ENCODE results near the gene TFAP2B. TPM values are rescaled to one million over a fixed set of nuclear protein-coding genes. Genes with fewer than 3 reads are reported as not detected.
A peak's percentile ranks its signal among the peaks of the same experiment; 100 is the strongest.

Gene TFAP2B
- not detected for total RNA-seq
- long read RNA-seq = 0 reads

DNA sequence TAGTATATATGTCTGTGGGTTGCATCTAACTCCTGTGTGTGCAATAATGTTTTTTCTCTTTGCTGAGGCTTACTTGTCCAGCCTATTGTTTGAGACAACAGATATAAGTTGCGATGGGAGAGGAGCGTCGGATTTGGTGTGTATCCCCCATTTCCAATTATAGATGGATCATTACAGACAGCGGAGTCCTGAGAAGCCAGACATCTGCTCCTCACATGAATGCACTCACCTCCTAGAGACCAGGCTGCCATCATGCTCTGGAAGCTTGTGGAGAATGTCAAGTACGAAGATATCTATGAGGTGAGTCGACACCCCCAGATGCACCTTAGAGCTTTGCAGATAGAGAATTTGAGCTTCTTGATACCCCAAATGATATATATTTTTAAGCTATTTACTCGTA lies at the start of gene TFAP2B:
TSS of gene TFAP2B (plus strand) at position 199 of the 400 bp plus-strand sequence. CDS start at position 220, 21 bp downstream.
- intact Hi-C loops (cut with micrococcal nuclease) = loop anchor here (10.0 kb wide), 1 partner anchor 1206 kb away; no protein-coding TSS in a partner anchor
- DNase-seq (no peak), ATAC-seq (no peak)

DNA sequence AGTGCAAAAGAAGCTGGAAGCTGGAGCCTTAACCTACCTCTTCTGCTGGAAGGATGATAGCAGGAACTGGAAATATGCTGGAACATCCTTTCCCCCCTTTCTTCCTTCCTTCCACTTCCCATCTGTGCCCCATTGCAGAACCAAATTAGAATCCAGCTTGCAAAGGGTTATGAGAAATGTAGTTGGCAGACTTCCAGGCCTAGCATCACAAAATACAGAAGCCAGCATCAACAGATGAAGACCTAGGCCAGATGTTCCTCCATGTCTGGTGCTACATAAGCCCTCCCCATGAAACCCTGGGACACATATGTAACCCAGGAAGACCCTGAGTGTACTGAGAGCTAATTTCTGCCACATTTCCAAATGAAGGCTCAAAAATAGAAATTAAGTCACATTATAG lies 40.0 kb upstream of the TFAP2B start:
- ATAC-seq = no peak
- intact Hi-C loops (cut with micrococcal nuclease) = no loop called here
- no peak for DNase-seq

- ATAC-seq = no peak
- no peak for DNase-seq
- intact Hi-C loops (cut with micrococcal nuclease) = no loop called here
Measured at GRCh38 chr6:50780382-50780781, 38.3 kb upstream of the TFAP2B start.

GRCh38 chr6:50785921-50786320 lies 32.8 kb upstream of the TFAP2B start:
- ATAC-seq (no peak), DNase-seq (no peak)
- intact Hi-C loops (cut with micrococcal nuclease) = no loop called here

DNA sequence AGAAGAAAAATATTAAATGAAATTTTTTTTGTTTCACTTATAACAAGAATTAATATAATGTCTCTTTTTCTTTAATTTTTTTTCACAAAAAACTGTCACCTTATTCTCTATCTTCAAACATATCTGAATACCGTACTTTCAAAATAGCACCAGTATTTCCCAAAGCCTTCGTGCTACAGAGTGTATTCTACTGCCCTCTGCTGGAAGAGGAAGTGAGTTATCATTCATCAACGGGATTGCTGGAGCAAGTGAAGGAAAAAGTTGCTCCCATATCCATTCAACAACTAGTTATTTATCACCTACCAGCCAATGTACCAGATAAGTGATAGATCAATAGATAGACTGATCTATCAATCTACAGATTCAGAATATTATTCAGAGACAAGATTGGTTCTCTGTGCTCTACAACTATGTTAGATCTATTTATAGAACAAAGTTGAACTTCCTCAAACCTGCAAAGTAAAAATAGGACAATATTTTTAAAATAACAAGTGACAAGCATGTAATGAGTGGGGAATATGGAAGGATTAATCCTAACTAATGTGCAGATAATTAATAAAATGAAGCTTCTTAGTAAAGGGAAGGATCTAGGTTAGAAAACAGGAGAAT lies 26.7 kb upstream of the TFAP2B start:
- DNase-seq (no peak), ATAC-seq (no peak)
- intact Hi-C loops (cut with micrococcal nuclease) = no loop called here

DNA sequence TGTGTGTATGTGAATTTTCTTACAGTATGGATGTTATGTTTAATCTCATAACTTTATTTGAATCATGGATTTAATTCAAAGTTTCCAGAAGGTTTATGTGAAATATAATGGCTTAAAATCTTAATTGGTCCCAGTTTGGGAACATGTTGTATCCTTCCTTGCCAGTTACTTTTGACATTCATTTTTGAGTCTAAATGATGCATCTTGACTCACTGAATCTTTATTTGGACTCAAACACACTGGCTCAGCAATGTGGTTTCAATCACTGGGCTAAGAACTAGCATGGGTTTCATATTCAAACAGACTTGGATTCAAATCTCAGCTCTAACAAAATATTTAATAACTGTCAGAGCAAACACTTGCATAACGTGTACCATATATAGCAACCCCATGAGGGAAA lies 25.9 kb upstream of the TFAP2B start:
- intact Hi-C loops (cut with micrococcal nuclease) = no loop called here
- DNase-seq (no peak), ATAC-seq (no peak)

DNA sequence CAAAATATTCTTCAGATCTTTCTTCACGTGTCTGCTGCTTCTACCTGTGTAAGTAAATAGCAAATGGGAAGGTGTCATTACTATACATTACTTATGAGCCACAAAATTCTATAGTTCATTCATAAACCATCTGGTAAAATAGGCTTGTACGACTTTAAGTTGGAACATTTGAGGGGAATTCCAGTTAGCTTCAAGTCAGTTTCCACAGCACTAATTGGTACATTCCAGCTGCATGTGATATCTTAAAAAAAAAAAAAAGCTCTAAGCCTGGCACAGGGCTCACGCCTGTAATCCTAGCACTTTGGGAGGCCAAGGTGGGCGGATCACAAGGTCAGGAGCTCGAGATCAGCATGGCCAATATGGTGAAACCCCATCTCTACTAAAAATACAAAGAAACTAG lies 23.1 kb upstream of the TFAP2B start:
- ATAC-seq (no peak), DNase-seq (no peak)
- intact Hi-C loops (cut with micrococcal nuclease) = no loop called here

DNA sequence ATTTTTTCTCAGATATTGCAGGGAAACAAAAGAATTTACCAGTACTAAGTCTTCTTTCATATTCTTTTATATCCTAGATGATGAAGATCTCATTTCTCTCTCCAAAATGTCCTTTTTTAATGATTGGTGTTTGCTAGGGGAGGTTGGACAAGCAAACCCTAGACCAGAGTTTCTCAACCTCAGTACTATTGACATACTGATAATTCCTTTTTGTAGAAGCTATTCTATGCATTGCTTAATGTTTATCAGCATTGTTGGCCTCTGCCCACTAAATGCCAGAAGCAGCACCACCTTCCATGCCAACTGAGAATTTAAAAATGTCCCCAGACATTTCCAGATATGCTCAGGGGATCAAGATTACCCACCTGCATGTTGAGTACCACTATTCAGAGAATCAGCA lies 14.4 kb upstream of the TFAP2B start:
- DNase-seq (no peak), ATAC-seq (no peak)
- intact Hi-C loops (cut with micrococcal nuclease) = no loop called here

DNA sequence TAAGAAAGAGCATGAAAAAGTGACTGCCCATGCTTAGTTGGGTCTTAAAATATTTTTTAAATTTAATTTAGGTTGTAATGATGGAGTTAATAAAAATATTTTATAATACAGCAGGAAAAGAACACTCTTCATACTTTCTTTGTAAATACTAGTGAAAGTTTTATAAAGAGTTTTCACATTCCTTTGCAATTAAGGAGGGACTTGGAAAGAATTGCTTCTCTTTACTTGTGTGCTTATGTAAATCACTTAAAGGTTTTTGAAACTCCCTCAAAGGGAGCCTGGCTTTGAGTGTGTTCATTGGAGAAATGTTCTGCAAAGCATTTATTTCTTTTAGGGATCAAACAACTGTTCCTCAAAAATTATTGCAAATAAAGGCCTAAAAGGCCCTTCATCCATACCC lies 11.6 kb upstream of the TFAP2B start:
- DNase-seq = no peak
- intact Hi-C loops (cut with micrococcal nuclease) = no loop called here
- no peak for ATAC-seq

DNA sequence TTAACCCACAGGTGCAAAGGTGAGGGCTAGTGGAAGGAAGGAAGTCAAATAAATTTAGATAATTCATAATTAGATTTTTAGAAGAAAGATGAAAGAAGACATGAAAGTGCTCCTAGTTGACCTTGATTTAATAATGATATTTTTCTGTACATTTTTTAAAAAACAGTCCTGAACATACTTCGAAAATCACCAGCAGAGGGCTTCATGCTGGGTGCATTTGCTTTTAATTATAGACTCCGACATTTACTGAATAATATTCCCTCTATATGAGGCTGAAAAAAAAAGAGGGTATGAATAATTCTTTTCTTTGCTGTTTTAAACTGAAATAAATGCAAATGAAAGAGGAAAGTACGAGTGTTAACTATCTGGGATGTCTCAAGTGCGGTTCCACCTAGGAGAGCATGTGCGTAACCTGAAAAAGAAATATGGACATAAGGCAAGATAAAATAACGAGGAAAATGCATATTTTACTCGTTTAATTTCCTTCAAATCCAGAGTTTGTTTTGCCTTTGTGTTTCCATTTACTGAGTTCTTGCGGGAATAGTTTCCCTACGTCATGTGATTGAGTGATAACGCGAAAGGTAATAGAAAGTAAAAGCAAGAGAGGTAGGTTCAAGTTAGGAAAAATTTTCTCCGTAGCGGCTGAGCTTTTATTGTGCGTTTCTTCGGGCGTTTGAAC lies 3.1 kb upstream of the TFAP2B start:
- intact Hi-C loops (cut with micrococcal nuclease) = loop anchor here (10.0 kb wide), 1 partner anchor 1209 kb away; no protein-coding TSS in a partner anchor
- ATAC-seq (no peak), DNase-seq (no peak)

- ATAC-seq = peak; percentile 33
- intact Hi-C loops (cut with micrococcal nuclease) = loop anchor here (10.0 kb wide), 1 partner anchor 1209 kb away; no protein-coding TSS in a partner anchor
- peak; percentile 48 for DNase-seq
Measured at GRCh38 chr6:50816115-50816675, 2.5 kb upstream of the TFAP2B start.

- DNase-seq = no peak
- intact Hi-C loops (cut with micrococcal nuclease) = loop anchor here (10.0 kb wide), 1 partner anchor 1208 kb away; no protein-coding TSS in a partner anchor
- ATAC-seq = no peak
Measured at GRCh38 chr6:50816947-50817645, 1.6 kb upstream of the TFAP2B start.

DNA sequence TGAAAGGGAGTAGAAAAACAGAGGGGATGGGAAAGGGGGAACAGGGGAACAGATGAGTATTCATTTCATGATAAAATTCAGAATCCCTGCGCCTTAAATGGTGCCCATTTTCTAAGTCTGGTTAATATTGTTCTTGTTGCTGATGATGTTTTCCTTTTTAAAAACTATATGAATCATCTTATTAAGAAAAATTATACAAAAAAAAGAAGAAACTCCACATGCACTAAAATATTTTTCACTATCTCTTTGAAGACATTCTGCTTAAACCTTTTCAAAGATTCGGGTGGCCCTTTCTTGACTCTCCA lies 1.1 kb upstream of the TFAP2B start:
- intact Hi-C loops (cut with micrococcal nuclease) = loop anchor here (10.0 kb wide), 1 partner anchor 1207 kb away; no protein-coding TSS in a partner anchor
- DNase-seq (no peak), ATAC-seq (no peak)

- ATAC-seq = no peak
- no peak for DNase-seq
- intact Hi-C loops (cut with micrococcal nuclease) = loop anchor here (10.0 kb wide), 1 partner anchor 1207 kb away; no protein-coding TSS in a partner anchor
Measured at GRCh38 chr6:50818020-50818419, 651 bp upstream of the TFAP2B start.

GRCh38 chr6:50819466-50819903 lies 814 bp downstream of the TFAP2B start:
- DNase-seq (no peak), ATAC-seq (no peak)
- intact Hi-C loops (cut with micrococcal nuclease) = loop anchor here (10.0 kb wide), 1 partner anchor 1205 kb away; no protein-coding TSS in a partner anchor

GRCh38 chr6:50819904-50820868 lies 1.5 kb downstream of the TFAP2B start:
- DNase-seq = no peak
- intact Hi-C loops (cut with micrococcal nuclease) = loop anchor here (10.0 kb wide), 1 partner anchor 1205 kb away; no protein-coding TSS in a partner anchor
- ATAC-seq = no peak

- intact Hi-C loops (cut with micrococcal nuclease) = no loop called here
- DNase-seq (no peak), ATAC-seq (no peak)
Measured at GRCh38 chr6:50820869-50821264, 2.2 kb downstream of the TFAP2B start.

DNA sequence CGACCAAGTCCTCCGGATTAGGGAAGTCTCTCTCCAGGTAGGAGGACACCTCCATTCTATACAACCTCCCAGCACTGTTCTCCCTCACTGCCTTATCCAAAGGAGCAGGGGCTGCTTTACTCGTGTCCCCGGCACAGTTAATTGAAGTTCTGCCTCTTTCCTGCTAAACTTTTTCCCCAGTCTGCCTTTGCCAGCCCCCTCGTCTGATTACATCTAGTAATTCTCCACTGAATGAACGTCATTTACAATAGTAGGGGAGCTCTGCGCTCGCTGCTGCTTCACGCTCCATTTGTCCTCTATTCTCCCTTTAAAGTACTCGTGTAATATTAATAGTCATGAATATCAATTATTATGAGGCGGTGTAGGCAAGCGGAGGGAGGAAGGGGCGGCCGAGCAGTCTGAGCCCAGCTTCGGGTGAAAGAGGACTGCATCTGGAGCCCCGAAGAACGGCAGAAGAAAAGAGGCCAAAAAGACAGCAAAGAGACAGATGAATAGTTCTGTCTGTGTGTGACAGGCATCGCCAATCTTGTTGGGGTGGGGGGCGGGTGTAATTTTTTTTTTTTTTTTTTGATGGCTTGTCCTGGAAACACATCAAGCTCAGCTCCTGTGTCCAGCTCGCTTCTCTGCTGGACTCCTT lies 2.9 kb downstream of the TFAP2B start:
- no peak for DNase-seq
- no peak for ATAC-seq
- intact Hi-C loops (cut with micrococcal nuclease) = no loop called here

Data from left ventricle myocardium superior (tissue), 1 donor.